Activated effector memory CD4-positive, alpha-beta T cell treated with Interleukin-2 at 50 U/mL for 16 hours (primary cell): ENCODE measurements around the gene SYTL3.
"Not testable (repeated sequence)": the region's sequence is repeated elsewhere in the genome, so short reads cannot be mapped to it uniquely, and the experiment has no call there.

Experiments used
- DNase-seq: peaks from one replicate; pipeline ENCODE4 v3.0.0-alpha.2; 2020

The SYTL3 gene

GRCh38 chr6:158778005-158778527 is 128.2 kb downstream of the SYTL3 start:
- DNase-seq, result no peak

- DNase-seq, result no peak
Observed at GRCh38 chr6:158780246-158780884, 130.5 kb downstream of the SYTL3 start.

- DNase-seq, result no peak
Observed at GRCh38 chr6:158780988-158781691, 131.3 kb downstream of the SYTL3 start.

- DNase-seq, result no peak
Observed at GRCh38 chr6:158781692-158782373, 132.0 kb downstream of the SYTL3 start.

- no peak for DNase-seq
Observed at GRCh38 chr6:158782432-158783166, 132.7 kb downstream of the SYTL3 start.

- DNase-seq, result no peak
Observed at GRCh38 chr6:158783167-158783450, 133.3 kb downstream of the SYTL3 start.

GRCh38 chr6:158783851-158784250 is 134.0 kb downstream of the SYTL3 start:
- DNase-seq, result no peak

GRCh38 chr6:158784505-158784904 is 134.7 kb downstream of the SYTL3 start:
- no peak for DNase-seq

- no peak for DNase-seq
Observed at GRCh38 chr6:158785036-158785435, 135.2 kb downstream of the SYTL3 start.

GRCh38 chr6:158786645-158787304 is 136.9 kb downstream of the SYTL3 start:
- no peak for DNase-seq

GRCh38 chr6:158787395-158787794 is 137.5 kb downstream of the SYTL3 start:
- no peak for DNase-seq

- peak; percentile 39 for DNase-seq
Observed at GRCh38 chr6:158789115-158789917, 139.5 kb downstream of the SYTL3 start.

GRCh38 chr6:158791274-158791855 is 141.5 kb downstream of the SYTL3 start:
- no peak for DNase-seq

- not testable (repeated sequence) for DNase-seq
Observed at GRCh38 chr6:158792505-158792904, 142.7 kb downstream of the SYTL3 start.

GRCh38 chr6:158793432-158793831 is 143.6 kb downstream of the SYTL3 start:
- DNase-seq, result no peak

GRCh38 chr6:158795516-158795915 is 145.7 kb downstream of the SYTL3 start:
- DNase-seq, result no peak

- no peak for DNase-seq
Observed at GRCh38 chr6:158796353-158796752, 146.5 kb downstream of the SYTL3 start.

- DNase-seq, result no peak
Observed at GRCh38 chr6:158797331-158798310, 147.8 kb downstream of the SYTL3 start.

- no peak for DNase-seq
Observed at GRCh38 chr6:158798311-158798710, 148.5 kb downstream of the SYTL3 start.
